IMR-90 (cell line): ENCODE data around the gene KLC4. TPM values are rescaled to one million over a fixed set of nuclear protein-coding genes. Genes with fewer than 3 reads are reported as not detected.

ENCODE experiments used
- ATAC-seq: fragments of 200-7000 bp; cut with Tn5 transposase; 2 replicates; pipeline ENCODE4 v1.9.1; 2020; ENCODE audit warnings: low read depth, mild to moderate bottlenecking, moderate library complexity
- BruUV-seq: library from RNA; stranded (reverse); fragments of 400-500 nt; replicated peaks from 2 replicates; lab custom pipeline; 2021; lab: Mats Ljungman, UMichigan
- CTCF ChIA-PET: fragments of 300-600 bp; formaldehyde crosslinking; extraction: SDS; loops from one replicate; lab custom pipeline; 2021; ENCODE audit warnings: antibody characterized with exemption; lab: Yijun Ruan, JAX
- POLR2A ChIA-PET: fragments of 300-600 bp; sonication (Branson Sonifier 250); formaldehyde crosslinking; loops from one replicate; lab custom pipeline; 2022; ENCODE audit warnings: antibody characterized with exemption; ENCODE audit not compliant: unreplicated experiment; lab: Charles Lee
- DNase-seq: peaks from one replicate; pipeline ENCODE4 v3.0.0; 2013
- H2AFZ ChIP-seq: replicated peaks from 2 replicates; pipeline ENCODE3; 2013; ENCODE audit warnings: low read length, mild to moderate bottlenecking; ENCODE audit not compliant: poor library complexity
- H2AK5ac ChIP-seq: 2 replicates; pipeline ENCODE4 v1.6.1; 2013; ENCODE audit warnings: low read depth, low read length, inconsistent platforms
- H2AK9ac ChIP-seq: replicated peaks from 2 replicates; pipeline ENCODE3; 2013; ENCODE audit warnings: mild to moderate bottlenecking, low read depth, low read length, moderate library complexity; ENCODE audit not compliant: poor library complexity
- H2BK120ac ChIP-seq: 2 replicates; pipeline ENCODE4 v1.6.1; 2013; ENCODE audit warnings: low read depth, low read length, inconsistent platforms
- H2BK15ac ChIP-seq: 3 replicates; pipeline ENCODE4 v1.6.1; 2013; ENCODE audit warnings: low read depth, low read length, inconsistent platforms
- H2BK20ac ChIP-seq: 2 replicates; pipeline ENCODE4 v1.6.1; 2013; ENCODE audit warnings: low read depth, mild to moderate bottlenecking, inconsistent platforms, low read length, moderate library complexity
- H2BK5ac ChIP-seq: 2 replicates; pipeline ENCODE4 v1.6.1; 2013; ENCODE audit warnings: mild to moderate bottlenecking, low read depth, low read length, inconsistent platforms; ENCODE audit not compliant: poor library complexity, severe bottlenecking
- H3K14ac ChIP-seq: replicated peaks from 2 replicates; pipeline ENCODE4 v1.6.1; 2013; ENCODE audit warnings: low read depth, low read length, inconsistent platforms
- H3K18ac ChIP-seq: 2 replicates; pipeline ENCODE4 v1.6.1; 2013; ENCODE audit warnings: low read depth, low read length, control low read depth
- H3K23ac ChIP-seq: 2 replicates; pipeline ENCODE4 v1.6.1; 2013; ENCODE audit warnings: low read depth, low read length, inconsistent platforms
- H3K27ac ChIP-seq: 2 replicates; pipeline ENCODE4 v1.5.1; 2013; ENCODE audit warnings: mild to moderate bottlenecking, control low read depth, low read length; ENCODE audit not compliant: insufficient read depth
- H3K27me3 ChIP-seq: 2 replicates; pipeline ENCODE4 v1.6.1; 2013; ENCODE audit warnings: low read length; ENCODE audit not compliant: control insufficient read depth, insufficient read depth
- H3K36me3 ChIP-seq: 2 replicates; pipeline ENCODE4 v1.6.1; 2013; ENCODE audit warnings: low read length, mixed read lengths; ENCODE audit not compliant: control insufficient read depth, insufficient read depth
- H3K4ac ChIP-seq: 2 replicates; pipeline ENCODE4 v1.6.1; 2013; ENCODE audit warnings: low read depth, low read length, inconsistent platforms
- H3K4me1 ChIP-seq: 2 replicates; pipeline ENCODE4 v1.6.1; 2013; ENCODE audit warnings: low read length, mixed read lengths; ENCODE audit not compliant: control insufficient read depth, insufficient read depth
- H3K4me2 ChIP-seq: 2 replicates; pipeline ENCODE4 v1.6.1; 2013; ENCODE audit warnings: low read depth, mild to moderate bottlenecking, control low read depth, low read length, moderate library complexity
- H3K4me3 ChIP-seq: 2 replicates; pipeline ENCODE4 v1.5.1; 2013; ENCODE audit warnings: low read depth, mild to moderate bottlenecking, control low read depth, low read length, moderate library complexity; ENCODE audit not compliant: insufficient read depth
- H3K56ac ChIP-seq: 2 replicates; pipeline ENCODE4 v1.6.1; 2013; ENCODE audit warnings: low read length, inconsistent platforms; ENCODE audit not compliant: insufficient read depth; ENCODE audit errors: extremely low read depth
- H3K79me1 ChIP-seq, 2 experiments: 2 replicates each; pipeline ENCODE4 v1.6.1; 2013; ENCODE audit warnings: low read length in 2 of 2, inconsistent platforms in 1 of 2, low read depth in 1 of 2
- H3K9ac ChIP-seq: 2 replicates; pipeline ENCODE4 v1.6.1; 2013; ENCODE audit warnings: low read depth, low read length, control low read depth
- H3K9me1 ChIP-seq: 2 replicates; pipeline ENCODE4 v1.6.1; 2013; ENCODE audit warnings: low read length, inconsistent platforms; ENCODE audit not compliant: insufficient read depth
- H3K9me3 ChIP-seq: 2 replicates; pipeline ENCODE4 v1.6.1; 2013; ENCODE audit warnings: low read length; ENCODE audit not compliant: control insufficient read depth, insufficient read depth
- H4K20me1 ChIP-seq: 2 replicates; pipeline ENCODE4 v1.6.1; 2013; ENCODE audit warnings: low read length, inconsistent platforms; ENCODE audit not compliant: insufficient read depth
- H4K5ac ChIP-seq: 2 replicates; pipeline ENCODE4 v1.6.1; 2013; ENCODE audit warnings: mild to moderate bottlenecking, low read depth, low read length, control low read depth
- H4K8ac ChIP-seq, 2 experiments: 2 replicates each; pipeline ENCODE4 v1.6.1; 2013; ENCODE audit warnings: low read depth in 2 of 2, low read length in 2 of 2, control low read depth in 1 of 2, inconsistent platforms in 1 of 2
- H4K91ac ChIP-seq: 2 replicates; pipeline ENCODE4 v1.6.1; 2013; ENCODE audit warnings: low read depth, low read length, inconsistent platforms; ENCODE audit not compliant: insufficient read depth
- CEBPB ChIP-seq: IDR thresholded peaks from 2 replicates; pipeline ENCODE4 v1.6.1; 2012; ENCODE audit warnings: low read depth, low read length, improper control_type of control experiment
- CHD1 ChIP-seq: IDR thresholded peaks from 2 replicates; pipeline ENCODE4 v1.6.1; 2012; ENCODE audit warnings: low read depth, low read length, improper control_type of control experiment
- MAFK ChIP-seq: IDR thresholded peaks from 2 replicates; pipeline ENCODE4 v1.6.1; 2012; ENCODE audit warnings: low read depth, low read length, improper control_type of control experiment
- MAZ ChIP-seq: IDR thresholded peaks from 2 replicates; pipeline ENCODE4 v1.6.1; 2012; ENCODE audit warnings: low read depth, mild to moderate bottlenecking, low read length, improper control_type of control experiment, moderate library complexity, borderline replicate concordance
- MXI1 ChIP-seq: IDR thresholded peaks from 2 replicates; pipeline ENCODE4 v1.6.1; 2012; ENCODE audit warnings: low read depth, mild to moderate bottlenecking, low read length, moderate library complexity, borderline replicate concordance
- NFE2L2 ChIP-seq: fragments of 150-350 bp; IDR thresholded peaks from 2 replicates; pipeline ENCODE4 v1.6.1; 2016; ENCODE audit warnings: low read depth, mild to moderate bottlenecking, low read length
- POLR2A ChIP-seq: IDR thresholded peaks from 2 replicates; pipeline ENCODE4 v1.6.1; 2012; ENCODE audit warnings: mild to moderate bottlenecking, low read depth, low read length
- RCOR1 ChIP-seq: IDR thresholded peaks from 2 replicates; pipeline ENCODE4 v1.6.1; 2012; ENCODE audit warnings: mild to moderate bottlenecking, low read length, improper control_type of control experiment; ENCODE audit not compliant: insufficient replicate concordance
- RFX5 ChIP-seq: IDR thresholded peaks from 2 replicates; pipeline ENCODE4 v1.8.0; 2012; ENCODE audit warnings: low read depth, mild to moderate bottlenecking, low read length, moderate library complexity
- SMC3 ChIP-seq: fragments of 150-350 bp; IDR thresholded peaks from 2 replicates; pipeline ENCODE4 v1.6.1; 2016; ENCODE audit warnings: low read depth, mild to moderate bottlenecking, antibody characterized with exemption, low read length, moderate library complexity
- WGBS, 2 experiments: methylation state at CpG; one replicate each; pipeline versions ENCODE4 v1.1.5 to v1.1.7; 2013; ENCODE audit warnings: missing lambda C conversion rate in 2 of 2; ENCODE audit not compliant: insufficient read length in 1 of 2; ENCODE audit errors: extremely low coverage in 2 of 2; 5-methylcytosine and 5-hydroxymethylcytosine counted together
- dilution Hi-C: fragments of 300-500 bp; cut with HindIII; formaldehyde crosslinking; loops from one replicate; pipeline ENCODE4 v1.14.3; 2018; ENCODE audit warnings: low sequenced_read_pairs; ENCODE audit not compliant: unreplicated experiment
- in situ Hi-C: fragments of 300-500 bp; cut with MboI; formaldehyde crosslinking; loops from 3 replicates; pipeline ENCODE4 v1.14.3; 2019; ENCODE audit warnings: low sequenced_read_pairs, inconsistent platforms, mixed read lengths
- intact Hi-C: fragments of 100-400 bp; cut with micrococcal nuclease; formaldehyde crosslinking; loops from 2 replicates; pipeline ENCODE4 v1.10.0; 2022
- polyA plus RNA-seq, 3 experiments: library from polyadenylated mRNA; depleted of rRNA; stranded (reverse); fragments of >200 nt; gene quantifications; 2 replicates each; pipeline ENCODE4 v1.2.3, GENCODE V29; 2012; ENCODE audit warnings: low replicate concordance in 1 of 3
- total RNA-seq: library from RNA; depleted of rRNA; stranded (reverse); fragments of >200 nt; gene quantifications from 2 replicates; pipeline ENCODE4 v1.2.3, GENCODE V29; 2012
- TF ChIP-seq, protein P1 (sequence below): fragments of 150-350 bp; IDR thresholded peaks from 2 replicates; pipeline ENCODE4 v1.6.1; 2016; ENCODE audit warnings: low read depth, mild to moderate bottlenecking, low read length, moderate library complexity, borderline replicate concordance
- TF ChIP-seq, protein P2 (sequence below): conservative IDR thresholded peaks from 2 replicates; pipeline ENCODE4 v1.5.1; 2012; ENCODE audit warnings: mild to moderate bottlenecking, low read depth, low read length, improper control_type of control experiment
- TF ChIP-seq, protein P3 (sequence below): fragments of 150-350 bp; IDR thresholded peaks from 2 replicates; pipeline ENCODE4 v1.6.1; 2017; ENCODE audit warnings: mild to moderate bottlenecking, antibody characterized with exemption, low read length, low read depth

The KLC4 gene
- total and polyA plus RNA-seq, 2 of the 4 experiments (the other 2 are of a cell fraction) = 10.9 to 13.0 TPM

DNA sequence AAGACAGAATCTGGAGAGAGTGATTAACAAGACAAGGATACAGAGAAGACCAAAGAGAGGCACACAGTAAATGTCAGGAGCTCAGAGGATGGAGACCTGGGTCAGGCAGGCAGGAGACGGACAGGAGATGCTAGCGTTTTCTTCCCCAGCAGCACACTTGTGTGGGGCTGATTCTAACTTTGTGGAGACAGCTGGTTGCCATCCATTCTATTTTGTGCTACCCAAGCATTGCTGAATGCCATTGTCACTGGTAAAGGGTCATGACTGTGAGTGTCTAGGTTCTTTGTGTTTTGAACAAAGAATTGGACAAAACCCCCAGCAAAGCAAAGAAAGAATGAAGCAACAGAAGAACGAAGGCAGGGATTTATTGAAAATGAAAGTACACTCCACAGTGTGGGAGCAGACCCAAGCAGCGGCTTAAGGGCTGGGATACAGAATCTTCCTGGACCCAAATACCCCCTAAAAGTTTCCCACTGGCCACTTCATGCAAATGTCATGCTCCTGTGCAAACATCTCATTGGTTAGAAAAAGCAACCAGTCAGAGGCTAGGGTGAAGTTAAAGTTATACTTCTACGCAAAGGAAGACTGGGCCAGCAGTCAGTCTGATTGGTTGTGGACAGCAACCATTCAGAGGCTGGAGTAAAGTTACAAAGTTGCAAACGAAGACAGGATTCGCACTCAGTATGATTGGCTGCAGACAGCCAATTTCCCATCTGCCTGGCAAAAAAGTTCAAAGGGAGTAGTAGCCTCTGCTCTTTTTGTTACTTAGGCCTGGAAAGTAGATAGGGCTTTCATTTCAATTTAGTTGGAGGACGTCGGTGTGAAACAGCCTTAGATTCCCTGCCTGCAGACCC, 34.2 kb downstream of the KLC4 start:
- Histone ChIP-seq H3K4me2 (peak overlapping the region; percentile 81), H3K23ac (peak overlapping the region; percentile 78), H4K91ac (peak overlapping the region; percentile 83), H3K4me1 (peaks cover 48% of the 10 kb centered on the region), H2BK5ac (peak overlapping the region; percentile 25), H2AFZ (peak overlapping the region; percentile 59), H4K8ac (peak overlapping the region; percentile 86 to 89), H3K4ac (peak overlapping the region; percentile 79), H3K27me3 (no peaks in the 10 kb centered on the region), H3K9me3 (no peaks in the 10 kb centered on the region), H3K27ac (peak overlapping the region; percentile 30), H2BK15ac (peak overlapping the region; percentile 79; the same call in 1 of the 3 replicates), H3K56ac (0 out of 2 replicates have a peak overlapping the region, but pooled peaks have one; percentile 7), H2AK5ac (peak overlapping the region; percentile 80), H3K9ac (peak overlapping the region; percentile 21; the same call in 1 of the 2 replicates), H2BK20ac (no peak overlapping the region; the same call in 1 of the 2 replicates), H2AK9ac (peak overlapping the region; percentile 55), H4K20me1 (peaks cover 64% of the 10 kb centered on the region), H3K79me1 (peaks cover 40 to 90% of the 10 kb centered on the region in 2 experiments), H3K36me3 (no peaks in the 10 kb centered on the region), H2BK120ac (no peak overlapping the region), H3K18ac (no peak overlapping the region), H3K9me1 (peaks cover 26% of the 10 kb centered on the region), H3K14ac (peak overlapping the region; percentile 80), H3K4me3 (peak overlapping the region; percentile 4; the same call in 1 of the 2 replicates), H4K5ac (peak overlapping the region; percentile 1; the same call in 1 of the 2 replicates)
- ChIA-PET CTCF (no interaction called here), POLR2A (no interaction called here)
- intact Hi-C loops (no loop called here), dilution Hi-C loops (no loop called here), in situ Hi-C loops (no loop called here)
- ATAC-seq (0 out of 2 replicates have a peak, but pooled peaks have one; percentile 2), DNase-seq (peak; percentile 57)
- BruUV-seq = no TSS peak
- 67% methylated on average over 2 of the region's 9 CpGs; no CpG with 5 or more reads in 1 of the 2 experiments for WGBS, 2 experiments
- no peak for TF ChIP-seq RCOR1
- TF ChIP-seq SMC3 = no peak
- TF ChIP-seq, protein P1, sequence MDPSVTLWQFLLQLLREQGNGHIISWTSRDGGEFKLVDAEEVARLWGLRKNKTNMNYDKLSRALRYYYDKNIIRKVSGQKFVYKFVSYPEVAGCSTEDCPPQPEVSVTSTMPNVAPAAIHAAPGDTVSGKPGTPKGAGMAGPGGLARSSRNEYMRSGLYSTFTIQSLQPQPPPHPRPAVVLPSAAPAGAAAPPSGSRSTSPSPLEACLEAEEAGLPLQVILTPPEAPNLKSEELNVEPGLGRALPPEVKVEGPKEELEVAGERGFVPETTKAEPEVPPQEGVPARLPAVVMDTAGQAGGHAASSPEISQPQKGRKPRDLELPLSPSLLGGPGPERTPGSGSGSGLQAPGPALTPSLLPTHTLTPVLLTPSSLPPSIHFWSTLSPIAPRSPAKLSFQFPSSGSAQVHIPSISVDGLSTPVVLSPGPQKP = no peak
- no peak for TF ChIP-seq NFE2L2
- TF ChIP-seq MAFK = no peak
- TF ChIP-seq MAZ = no peak
- no peak for TF ChIP-seq POLR2A
- TF ChIP-seq RFX5 = no peak
- TF ChIP-seq, protein P2, sequence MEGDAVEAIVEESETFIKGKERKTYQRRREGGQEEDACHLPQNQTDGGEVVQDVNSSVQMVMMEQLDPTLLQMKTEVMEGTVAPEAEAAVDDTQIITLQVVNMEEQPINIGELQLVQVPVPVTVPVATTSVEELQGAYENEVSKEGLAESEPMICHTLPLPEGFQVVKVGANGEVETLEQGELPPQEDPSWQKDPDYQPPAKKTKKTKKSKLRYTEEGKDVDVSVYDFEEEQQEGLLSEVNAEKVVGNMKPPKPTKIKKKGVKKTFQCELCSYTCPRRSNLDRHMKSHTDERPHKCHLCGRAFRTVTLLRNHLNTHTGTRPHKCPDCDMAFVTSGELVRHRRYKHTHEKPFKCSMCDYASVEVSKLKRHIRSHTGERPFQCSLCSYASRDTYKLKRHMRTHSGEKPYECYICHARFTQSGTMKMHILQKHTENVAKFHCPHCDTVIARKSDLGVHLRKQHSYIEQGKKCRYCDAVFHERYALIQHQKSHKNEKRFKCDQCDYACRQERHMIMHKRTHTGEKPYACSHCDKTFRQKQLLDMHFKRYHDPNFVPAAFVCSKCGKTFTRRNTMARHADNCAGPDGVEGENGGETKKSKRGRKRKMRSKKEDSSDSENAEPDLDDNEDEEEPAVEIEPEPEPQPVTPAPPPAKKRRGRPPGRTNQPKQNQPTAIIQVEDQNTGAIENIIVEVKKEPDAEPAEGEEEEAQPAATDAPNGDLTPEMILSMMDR = no peak
- TF ChIP-seq CEBPB = no peak
- TF ChIP-seq, protein P3, sequence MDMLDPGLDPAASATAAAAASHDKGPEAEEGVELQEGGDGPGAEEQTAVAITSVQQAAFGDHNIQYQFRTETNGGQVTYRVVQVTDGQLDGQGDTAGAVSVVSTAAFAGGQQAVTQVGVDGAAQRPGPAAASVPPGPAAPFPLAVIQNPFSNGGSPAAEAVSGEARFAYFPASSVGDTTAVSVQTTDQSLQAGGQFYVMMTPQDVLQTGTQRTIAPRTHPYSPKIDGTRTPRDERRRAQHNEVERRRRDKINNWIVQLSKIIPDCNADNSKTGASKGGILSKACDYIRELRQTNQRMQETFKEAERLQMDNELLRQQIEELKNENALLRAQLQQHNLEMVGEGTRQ = no peak
- TF ChIP-seq CHD1 = no peak
- TF ChIP-seq MXI1 = no peak
